GM08714 (cell line): ENCODE measurements around the gene ZNF135.

Experiments used
- H3K4me3 ChIP-seq: fragments of 200-500 bp; sonication (Bioruptor generic); 2 replicates; pipeline ENCODE4 v1.5.1; 2014; ENCODE audit warnings: mild to moderate bottlenecking, low read length, inconsistent platforms
- ZNF274 ChIP-seq: IDR thresholded peaks from 2 replicates; pipeline ENCODE4 v1.6.1; 2012; ENCODE audit warnings: mild to moderate bottlenecking, low read depth, low read length

Gene ZNF135

DNA sequence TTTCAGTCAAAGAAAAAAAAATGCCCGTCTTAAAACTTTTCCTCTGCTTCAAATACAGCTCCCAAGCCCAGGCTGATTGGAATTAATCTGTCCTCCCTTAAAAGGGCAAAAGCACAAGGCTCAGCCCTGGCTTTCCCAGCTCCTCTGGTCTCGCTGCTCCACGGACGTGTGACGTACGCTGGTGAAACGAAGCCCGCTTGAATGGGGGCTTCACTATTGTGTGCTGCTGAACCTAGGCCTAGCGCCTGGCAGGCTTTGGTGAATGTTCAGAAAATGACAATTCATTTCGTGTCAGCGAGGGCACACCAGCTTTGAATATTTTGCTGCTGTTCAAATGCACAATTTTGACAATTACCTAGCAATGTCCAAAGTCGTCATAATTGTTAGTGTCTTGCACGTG, 615 bp upstream of the ZNF135 start:
- H3K4me3 ChIP-seq, result no peak overlapping the region
- no peak for TF ChIP-seq ZNF274

DNA sequence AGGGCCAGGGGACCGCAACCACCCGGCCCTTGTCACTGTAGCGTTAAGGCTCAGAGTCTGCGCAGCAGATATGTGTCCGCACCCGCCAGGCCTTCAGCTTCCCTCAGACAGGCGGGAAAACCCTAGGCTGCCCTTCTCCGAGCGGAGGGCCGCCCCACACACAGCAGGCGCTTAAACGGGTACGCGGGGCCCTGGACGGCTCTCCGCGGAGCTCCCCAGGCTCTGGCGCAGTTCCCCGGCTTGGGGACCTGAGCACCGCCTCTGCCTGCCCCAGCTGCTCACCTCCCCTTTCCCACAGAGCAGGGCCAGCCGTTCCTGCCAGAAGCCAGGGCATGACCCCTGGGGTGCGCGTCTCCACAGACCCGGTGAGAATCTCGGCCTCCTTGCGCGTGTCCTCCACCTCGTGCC, 593 bp downstream of the ZNF135 start:
- no peak for TF ChIP-seq ZNF274
- no peak overlapping the region; the same call in 1 of the 2 replicates for H3K4me3 ChIP-seq

DNA sequence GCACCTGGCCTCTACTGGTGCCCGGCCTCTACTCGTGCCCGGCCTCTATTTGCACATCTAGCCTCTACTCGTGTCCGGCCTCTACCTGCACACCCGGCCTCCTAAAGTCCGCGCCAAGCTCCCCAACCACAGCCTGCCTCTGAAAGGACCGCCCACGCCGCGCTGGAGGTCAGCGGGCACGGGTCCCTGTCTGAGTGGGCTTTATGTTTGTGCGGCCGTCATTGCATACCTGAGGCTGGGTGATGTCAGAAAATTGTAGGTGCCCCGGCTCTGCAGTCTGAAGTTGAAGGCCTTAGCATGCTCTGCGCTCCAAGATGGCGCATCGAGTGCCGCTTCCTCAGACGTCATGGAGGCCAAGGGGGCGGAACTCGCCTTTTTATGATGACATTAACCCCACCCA, 1.1 kb downstream of the ZNF135 start:
- H3K4me3 ChIP-seq, result no peak overlapping the region
- no peak for TF ChIP-seq ZNF274

DNA sequence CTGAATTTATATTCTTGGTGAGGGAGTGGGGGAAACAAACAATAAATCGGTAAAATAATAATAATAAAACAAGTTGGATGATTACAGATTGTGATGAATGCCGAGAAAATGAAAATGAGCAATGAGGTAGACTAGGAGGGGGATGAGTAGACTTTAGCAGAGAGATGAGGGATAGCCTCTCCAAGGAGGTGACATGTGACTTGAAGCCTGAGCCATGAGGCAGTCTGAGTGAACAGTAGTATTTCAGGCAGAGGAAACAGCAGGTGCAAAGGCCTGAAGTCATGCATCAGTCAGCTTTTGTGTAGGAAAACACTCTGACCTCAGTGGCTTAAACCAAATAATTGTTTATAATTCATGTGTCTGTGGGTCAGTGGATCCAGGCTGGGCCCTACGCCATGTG, 4.6 kb downstream of the ZNF135 start:
- H3K4me3 ChIP-seq, result no peak overlapping the region
- TF ChIP-seq ZNF274, result no peak

DNA sequence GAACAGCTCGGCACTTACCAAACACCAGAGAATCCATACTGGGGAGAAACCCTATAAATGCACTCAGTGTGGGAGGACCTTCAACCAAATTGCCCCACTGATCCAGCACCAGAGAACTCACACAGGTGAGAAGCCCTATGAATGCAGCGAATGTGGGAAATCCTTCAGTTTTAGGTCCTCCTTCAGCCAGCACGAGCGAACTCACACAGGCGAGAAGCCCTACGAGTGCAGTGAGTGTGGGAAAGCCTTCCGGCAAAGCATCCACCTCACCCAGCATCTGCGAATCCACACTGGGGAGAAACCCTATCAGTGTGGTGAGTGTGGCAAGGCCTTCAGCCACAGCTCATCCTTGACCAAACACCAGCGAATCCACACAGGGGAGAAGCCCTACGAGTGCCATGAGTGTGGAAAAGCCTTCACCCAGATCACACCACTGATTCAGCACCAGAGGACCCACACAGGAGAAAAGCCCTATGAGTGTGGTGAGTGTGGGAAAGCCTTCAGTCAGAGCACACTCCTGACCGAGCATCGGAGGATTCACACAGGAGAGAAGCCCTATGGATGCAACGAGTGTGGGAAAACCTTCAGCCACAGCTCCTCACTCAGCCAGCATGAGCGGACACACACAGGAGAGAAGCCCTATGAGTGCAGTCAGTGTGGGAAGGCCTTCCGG, 8.3 kb downstream of the ZNF135 start:
- H3K4me3 ChIP-seq, result no peak overlapping the region
- peak; percentile 81 for TF ChIP-seq ZNF274

DNA sequence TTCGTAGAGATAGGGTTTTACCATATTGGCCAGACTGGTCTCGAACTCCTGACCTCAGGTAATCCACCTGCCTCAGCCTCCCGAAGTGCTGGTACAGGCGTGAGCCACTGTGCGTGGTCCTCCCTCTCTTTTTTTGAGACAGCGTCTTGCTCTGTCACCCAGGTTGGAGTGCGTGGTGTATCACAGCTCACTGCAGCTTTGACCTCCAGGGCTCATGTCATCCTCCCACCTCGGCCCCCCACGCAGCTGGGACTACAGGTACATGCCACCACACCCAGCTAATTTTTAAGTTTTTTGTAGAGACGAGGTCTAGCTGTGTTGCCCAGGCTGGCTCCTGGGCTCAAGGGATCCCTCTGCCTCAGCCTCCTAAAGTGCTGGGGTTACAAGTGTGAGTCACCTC, 20.7 kb downstream of the ZNF135 start:
- H3K4me3 ChIP-seq, result no peak overlapping the region
- no peak for TF ChIP-seq ZNF274

DNA sequence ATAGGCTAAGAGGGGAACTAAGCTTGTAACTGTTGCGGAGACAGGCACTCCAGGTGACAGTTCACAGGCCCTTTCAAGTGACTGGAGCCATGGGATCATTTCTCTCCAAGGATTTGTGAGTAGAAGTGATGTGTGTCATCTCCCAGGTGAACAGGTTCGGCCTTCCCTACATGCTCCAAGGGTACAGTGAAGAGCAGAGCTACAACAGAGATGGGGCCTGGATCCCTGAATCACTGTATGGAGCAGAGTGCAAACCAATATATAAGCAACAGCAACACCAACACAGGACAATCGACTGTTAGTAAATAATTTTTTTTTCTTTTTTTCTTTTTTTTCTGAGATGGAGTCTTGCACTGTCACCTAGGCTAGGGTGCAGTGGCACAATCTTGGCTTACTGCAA, 23.9 kb downstream of the ZNF135 start:
- no peak for TF ChIP-seq ZNF274

DNA sequence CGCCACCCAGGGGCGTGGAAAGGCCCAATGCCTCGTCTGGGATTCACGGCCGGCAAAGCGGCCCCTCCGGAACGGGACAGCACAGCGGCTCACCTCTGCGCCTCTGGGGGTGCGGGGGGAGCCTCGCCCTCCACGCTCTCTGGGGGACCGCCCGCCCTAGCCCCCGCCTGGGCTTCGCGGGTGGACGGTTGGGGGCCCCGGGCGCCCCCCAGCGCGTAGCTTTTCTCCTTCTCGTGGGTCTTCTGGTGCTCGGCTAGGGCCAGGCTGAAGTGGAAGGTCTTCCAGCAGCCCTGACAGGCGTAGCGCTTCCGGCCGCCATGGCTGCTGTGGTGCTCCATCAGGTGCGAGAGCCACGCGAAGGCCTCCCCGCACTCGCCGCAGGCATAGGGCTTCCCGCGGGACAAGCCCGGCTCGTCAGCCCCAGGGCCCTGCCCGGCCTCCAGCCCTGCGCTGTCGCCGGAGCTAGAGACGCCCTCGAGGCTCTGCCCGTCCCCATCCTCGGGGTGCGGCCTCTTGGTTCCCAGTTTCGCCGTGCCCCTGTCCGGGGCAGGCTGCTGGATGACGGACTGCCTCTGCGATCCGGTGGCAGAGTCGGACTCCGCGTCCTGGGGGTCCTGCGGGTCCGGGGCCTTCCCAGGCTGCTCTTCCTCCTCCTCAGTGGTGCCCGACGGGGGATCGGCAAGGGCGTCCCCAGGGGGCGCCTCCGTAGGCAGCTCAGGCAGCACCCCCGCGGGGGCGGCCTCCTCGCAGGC, 25.7 kb downstream of the ZNF135 start:
- H3K4me3 ChIP-seq, result no peak overlapping the region
- no peak for TF ChIP-seq ZNF274

More for the DNA sequence above, 23.9 kb downstream of the ZNF135 start:
- no peak overlapping the region for H3K4me3 ChIP-seq

DNA sequence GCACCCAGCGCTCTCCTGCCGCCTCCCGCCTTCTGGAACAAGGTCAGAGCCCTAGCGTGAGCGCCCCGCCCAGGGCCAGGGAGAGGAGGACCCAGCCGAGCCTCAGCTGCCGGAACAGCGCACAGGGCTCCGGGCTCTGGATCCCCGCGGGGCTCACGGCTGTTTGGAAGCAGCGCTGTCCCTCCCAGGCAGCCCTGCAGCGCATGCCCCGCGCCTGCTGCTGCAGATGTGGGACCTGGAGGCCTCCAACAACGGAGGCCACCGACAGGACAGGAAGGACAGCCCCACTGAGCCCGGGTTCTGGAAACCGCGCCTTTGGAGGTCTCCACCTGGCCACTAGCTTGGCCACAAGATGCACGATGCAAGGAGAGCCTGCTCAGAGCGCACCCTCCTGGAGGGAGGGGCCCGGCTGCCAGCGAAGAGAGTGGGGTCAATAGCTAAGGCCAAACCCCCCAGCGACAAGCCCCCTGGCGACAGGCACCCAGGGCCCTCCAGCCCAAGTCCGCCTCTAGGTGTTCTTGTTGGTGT, 26.3 kb downstream of the ZNF135 start:
- H3K4me3 ChIP-seq, result no peak overlapping the region
- no peak for TF ChIP-seq ZNF274

DNA sequence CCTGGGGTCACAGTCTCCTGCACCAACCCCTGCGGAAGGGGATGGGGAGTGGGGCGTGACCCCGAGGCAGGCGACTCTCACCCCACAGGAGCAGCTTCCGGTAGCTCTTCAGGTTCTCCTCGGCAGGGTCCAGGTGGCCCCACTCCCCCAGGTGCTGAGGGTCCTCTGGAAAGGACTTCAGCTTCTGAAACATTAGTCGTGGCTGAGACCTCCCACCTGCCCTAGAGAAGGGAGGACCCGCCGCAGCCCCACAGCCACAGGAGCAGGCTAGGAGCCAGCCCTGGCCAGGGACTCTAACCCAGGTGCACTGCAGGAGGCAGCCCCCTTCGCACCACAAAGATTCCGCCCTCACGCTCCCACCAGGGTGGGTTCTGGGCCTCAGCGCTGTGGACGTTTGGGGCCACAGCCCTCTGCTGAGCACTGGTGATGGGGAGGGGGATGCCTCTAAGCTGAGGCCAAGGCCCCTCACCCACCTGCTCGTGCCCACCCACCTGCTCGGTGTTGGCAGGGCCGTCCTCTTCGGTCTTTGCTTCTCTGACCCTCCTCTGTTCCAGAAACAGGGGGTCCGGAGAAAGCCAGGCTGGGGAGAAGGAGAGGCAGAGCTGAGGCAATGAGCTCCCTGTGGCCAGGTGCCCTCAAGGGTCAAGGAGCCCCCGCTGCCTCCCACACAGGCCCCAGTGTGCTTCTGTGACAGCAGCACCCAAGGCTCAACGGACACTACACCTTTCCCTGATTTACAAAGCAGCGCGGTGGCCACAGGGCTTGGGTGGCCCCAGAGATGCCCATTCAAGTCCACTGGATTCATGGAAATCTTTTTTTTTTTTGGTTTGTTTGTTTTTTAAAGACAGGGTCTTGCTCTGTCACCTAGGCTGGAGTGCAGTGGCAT, 28.0 kb downstream of the ZNF135 start:
- no peak for TF ChIP-seq ZNF274
- H3K4me3 ChIP-seq, result no peak overlapping the region

DNA sequence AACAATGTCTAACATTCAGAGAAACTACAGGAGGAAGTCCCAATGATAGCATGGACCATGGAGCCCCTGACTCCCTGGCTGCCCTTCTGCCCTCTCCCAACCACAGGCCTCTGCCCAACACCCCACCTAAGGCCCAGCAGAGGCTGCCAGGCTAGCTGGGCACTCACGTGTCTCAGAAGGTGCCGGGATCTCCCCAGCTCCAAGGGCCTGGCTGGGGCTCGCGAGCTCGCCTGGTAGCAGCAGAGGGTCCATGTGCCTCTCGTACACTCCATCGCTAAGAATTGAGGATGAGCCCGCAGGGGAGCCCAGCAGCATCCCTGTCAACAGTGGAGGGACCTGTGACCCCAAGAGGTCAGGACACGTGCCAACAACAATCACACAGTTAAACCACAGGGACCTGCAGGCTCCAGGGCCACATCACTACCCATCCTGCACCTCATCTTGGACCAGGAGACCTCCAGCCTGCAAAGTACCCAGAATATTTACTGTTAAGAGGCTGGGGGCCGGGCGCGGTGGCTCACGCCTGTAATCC, 29.5 kb downstream of the ZNF135 start:
- TF ChIP-seq ZNF274, result no peak
- H3K4me3 ChIP-seq, result no peak overlapping the region

DNA sequence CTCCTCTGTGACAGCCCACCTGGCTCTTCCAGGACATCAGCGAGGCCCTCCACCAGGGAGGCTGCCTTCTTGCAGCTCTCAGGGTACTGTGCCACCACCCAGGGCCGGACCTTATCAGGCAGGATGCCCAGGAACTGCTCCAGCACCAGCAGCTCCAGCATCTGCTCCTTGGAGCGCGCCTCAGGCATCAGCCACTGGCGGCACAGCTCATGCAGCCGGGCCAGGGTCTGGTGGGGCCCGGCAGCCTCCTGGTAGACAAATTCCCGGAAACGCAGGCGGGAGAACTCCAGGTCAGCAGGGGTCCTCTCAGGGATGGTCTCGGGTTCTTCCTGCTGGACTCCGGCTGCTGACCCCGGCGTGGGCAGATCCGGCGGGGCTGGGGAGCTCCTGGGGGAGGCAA, 30.8 kb downstream of the ZNF135 start:
- no peak overlapping the region for H3K4me3 ChIP-seq
- TF ChIP-seq ZNF274, result no peak

DNA sequence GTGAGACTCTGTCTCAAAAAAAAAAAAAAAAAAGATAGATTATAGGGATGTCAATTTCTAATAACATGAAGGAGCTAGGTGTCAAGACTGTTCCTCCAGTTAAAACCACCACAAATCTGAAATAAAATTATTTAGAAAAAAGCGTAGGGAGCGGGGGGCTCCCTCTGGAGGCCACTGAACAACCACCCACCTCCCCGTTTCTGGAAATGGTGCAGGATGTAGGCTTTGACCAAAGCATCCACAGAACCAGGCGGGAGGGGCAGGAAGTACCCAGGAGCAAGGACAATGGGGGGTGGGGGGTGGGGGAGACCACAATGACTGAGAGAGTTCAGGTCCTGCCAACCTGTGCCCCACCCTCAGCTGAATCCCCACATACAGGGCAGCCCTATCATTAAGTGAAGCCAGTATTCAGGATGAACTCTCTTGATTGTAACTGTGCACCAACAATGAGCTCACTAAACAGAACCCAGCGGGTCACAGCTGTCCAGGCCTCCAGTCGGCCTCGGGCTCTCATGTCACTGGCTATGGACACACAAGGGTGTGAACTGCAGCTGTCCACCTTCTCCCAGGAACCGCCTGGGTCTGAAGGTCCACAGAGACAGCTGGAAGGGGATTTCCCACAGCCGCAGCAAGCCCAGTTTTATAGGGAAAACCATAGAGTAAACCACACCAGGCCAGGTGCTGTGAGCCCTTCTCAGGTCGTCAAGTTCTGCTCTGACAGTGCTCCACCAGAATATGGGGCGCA, 32.3 kb downstream of the ZNF135 start:
- TF ChIP-seq ZNF274, result no peak
- no peak overlapping the region for H3K4me3 ChIP-seq
